PC-3 (cell line): Measurements from ENCODE around the gene HHAT.

Experiments used
- CTCF ChIP-seq: fragments of 300-600 bp; sonication (generic); conservative IDR thresholded peaks from 2 replicates; pipeline ENCODE4 v1.5.1; 2017; ENCODE audit warnings: antibody characterized with exemption, low read depth, mild to moderate bottlenecking, low read length
- EZH2 ChIP-seq: fragments of 300-600 bp; sonication (generic); IDR thresholded peaks from one replicate; pipeline ENCODE4 v1.6.1; 2017; ENCODE audit warnings: antibody characterized with exemption, mild to moderate bottlenecking, low read length; ENCODE audit not compliant: unreplicated experiment
- EZH2phosphoT487 ChIP-seq: fragments of 300-600 bp; sonication (generic); IDR thresholded peaks from 2 replicates; pipeline ENCODE4 v1.6.1; 2018; ENCODE audit warnings: mild to moderate bottlenecking, antibody characterized with exemption, low read length, borderline replicate concordance

- no peak for TF ChIP-seq CTCF
- TF ChIP-seq EZH2phosphoT487, result no peak
- TF ChIP-seq EZH2, result no peak
Measured at GRCh38 chr1:210506689-210507088, 178.0 kb downstream of the HHAT start.
